SHP77 (cell line): ENCODE data around the gene KCND3.

Experiments used
- DNase-seq, 2 experiments: peaks; one replicate each; lab custom pipeline; 2025; lab: John Stamatoyannopoulos, UW

KCND3 gene

DNA sequence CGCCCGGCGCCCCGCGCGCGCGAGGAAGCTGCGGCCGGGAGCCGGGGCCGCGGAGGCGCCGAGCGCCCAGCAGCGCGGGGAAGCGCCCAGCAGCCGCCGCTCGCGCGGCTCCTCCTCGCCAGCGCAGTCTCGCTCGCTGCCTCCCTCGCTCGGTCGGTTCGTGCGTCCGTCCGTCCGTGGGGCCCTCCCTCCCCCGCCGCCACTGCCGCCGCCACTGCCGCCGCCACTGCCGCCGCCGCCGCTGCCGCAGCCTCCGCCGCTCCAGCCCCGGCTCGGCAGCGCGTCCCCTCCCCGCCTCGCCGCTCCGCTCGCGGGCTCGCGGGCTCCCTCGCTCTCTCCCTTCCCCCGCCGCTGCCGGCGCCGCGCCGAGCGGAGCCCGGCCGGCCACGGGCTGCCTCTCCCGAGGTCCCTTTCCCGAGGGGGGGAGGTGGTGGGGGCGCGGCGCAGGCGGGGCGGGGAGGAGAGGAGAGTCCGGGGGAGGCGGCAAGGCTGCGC, at the start of gene KCND3:
KCND3 (minus strand) TSS at position 138 of the 495 bp plus-strand sequence.
- DNase-seq, result peak in 1 of 2 experiments; percentile 46

- no peak for DNase-seq
Measured at GRCh38 chr1:112034277-112034676, 44.8 kb upstream of the KCND3 start.

DNA sequence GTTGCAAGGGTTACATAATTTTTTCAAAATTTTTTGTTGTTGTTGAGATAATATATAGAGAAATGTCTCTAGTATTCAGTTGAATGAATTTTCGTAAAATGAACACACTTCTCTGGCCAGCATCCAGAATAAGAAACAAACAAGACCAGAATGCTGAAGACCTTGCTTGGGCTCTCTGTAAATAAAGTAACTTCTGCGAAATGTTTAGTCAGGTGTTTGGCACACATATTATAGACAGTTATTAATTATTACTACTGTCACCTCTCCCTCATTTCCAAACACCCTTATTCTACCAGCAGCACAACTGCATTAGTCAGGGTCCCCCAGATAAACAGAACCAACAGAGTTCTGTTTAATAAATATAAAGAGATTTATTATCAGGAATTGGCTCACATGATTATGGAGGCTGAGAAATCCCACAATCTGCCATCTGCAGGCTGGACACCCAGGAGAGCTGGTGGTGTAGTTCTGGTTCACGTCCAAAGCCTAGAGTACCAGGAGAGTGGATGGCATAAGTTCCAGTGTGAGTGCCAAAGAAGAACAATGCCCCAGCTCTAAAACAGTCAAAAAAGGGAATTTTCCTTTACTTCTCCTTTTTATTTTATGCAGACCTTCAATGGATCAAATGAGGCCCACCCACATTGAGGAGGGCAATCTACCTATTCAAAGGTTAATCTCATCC, 44.1 kb upstream of the KCND3 start:
- DNase-seq, result no peak

GRCh38 chr1:112030157-112030556, 40.7 kb upstream of the KCND3 start:
- no peak for DNase-seq

- DNase-seq, result no peak
Measured at GRCh38 chr1:112027696-112028095, 38.2 kb upstream of the KCND3 start.

GRCh38 chr1:112026501-112026900, 37.0 kb upstream of the KCND3 start:
- no peak for DNase-seq

DNA sequence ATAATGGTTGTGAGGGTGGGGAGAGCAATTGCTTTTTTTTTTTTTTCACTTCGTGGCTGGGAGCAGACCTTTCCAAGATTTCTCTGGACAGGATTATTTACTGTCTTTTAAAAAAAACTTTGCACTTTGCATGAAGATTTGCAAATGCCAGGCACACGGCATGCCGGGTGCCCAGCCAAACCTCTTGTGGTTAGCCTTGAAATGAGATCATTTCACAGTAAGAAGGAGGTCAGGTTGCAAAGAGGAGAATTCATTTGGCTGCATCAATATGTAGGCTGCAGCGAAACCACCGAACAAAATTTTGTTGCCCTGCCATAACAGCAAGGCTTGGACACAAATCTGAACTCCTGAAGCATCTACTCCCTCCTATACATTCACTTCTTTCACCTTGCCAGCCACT, 36.5 kb upstream of the KCND3 start:
- DNase-seq, result no peak

GRCh38 chr1:112021263-112021662, 31.8 kb upstream of the KCND3 start:
- no peak for DNase-seq

- DNase-seq, result no peak
Measured at GRCh38 chr1:112017183-112017582, 27.7 kb upstream of the KCND3 start.

- no peak for DNase-seq
Measured at GRCh38 chr1:112012823-112013222, 23.4 kb upstream of the KCND3 start.

GRCh38 chr1:112011202-112011601, 21.7 kb upstream of the KCND3 start:
- no peak for DNase-seq

GRCh38 chr1:112007169-112007568, 17.7 kb upstream of the KCND3 start:
- no peak for DNase-seq

DNA sequence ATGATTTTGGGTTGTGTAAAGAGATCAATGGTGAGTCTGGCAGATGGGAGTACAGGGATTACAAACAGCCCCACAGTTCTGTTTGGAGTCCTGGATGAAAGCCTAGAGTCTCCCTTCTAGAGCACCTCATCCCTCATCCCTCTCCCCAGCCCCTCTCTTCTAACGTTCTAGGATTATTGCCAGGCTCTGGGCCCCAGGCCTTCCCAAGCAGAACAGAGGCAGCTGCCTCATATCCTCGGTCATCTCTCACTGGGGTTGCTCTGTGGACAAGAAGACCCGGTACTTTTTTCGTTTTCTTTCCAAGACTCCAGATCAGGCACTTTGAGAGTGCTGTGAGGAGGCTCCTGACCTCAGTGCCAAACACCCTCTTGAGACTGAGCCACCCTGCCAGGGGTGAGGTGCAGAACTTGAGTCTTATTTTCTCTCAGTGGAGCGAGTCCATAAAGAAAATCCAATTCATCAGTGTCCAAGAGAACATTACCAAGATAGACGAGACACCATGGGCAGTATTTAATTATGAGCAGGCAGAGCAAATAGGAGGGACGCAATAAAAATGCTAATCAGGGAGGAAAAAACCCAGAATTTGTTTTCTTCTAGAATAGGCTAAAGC, 17.1 kb upstream of the KCND3 start:
- DNase-seq, result no peak

DNA sequence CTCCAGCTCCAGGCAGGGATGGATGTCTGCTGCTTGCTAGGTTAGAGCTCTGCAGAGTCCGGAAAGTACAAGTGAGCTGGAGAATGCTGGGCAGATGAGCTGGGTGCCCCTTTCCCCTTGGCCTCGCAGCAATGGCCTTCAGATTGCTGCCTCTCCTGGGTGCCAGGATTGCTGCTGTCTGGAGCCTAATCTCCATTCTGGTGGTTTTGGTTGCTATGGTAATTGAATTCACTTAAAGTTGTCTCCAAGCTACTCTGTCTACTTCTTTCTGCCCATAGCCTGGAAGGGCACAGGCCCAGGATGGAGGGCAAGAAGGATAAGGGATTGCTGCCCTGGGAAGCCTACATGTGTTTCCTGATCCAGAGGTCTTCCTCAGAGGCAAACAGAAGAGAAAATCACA, 14.6 kb upstream of the KCND3 start:
- DNase-seq, result no peak

GRCh38 chr1:112002514-112002913, 13.0 kb upstream of the KCND3 start:
- no peak for DNase-seq

DNA sequence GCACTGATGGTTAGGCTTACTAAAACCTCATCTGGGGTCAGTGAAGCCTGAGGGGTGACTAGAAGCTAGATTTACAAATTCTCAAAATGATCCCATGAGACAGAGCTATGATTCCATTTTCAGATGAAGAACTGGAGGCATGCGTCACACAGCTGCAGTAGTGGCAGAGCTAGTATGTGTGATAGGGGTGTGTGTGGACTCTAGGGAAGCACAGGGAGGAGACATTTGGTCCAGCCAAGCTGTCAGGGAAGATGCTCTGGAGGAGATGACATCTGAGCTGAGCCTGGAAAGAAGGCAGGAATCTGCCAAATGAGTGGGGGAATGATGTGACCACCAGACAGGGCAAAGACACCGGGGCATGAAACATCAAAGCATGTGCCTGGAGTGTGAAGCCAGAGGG, 12.0 kb upstream of the KCND3 start:
- no peak for DNase-seq

DNA sequence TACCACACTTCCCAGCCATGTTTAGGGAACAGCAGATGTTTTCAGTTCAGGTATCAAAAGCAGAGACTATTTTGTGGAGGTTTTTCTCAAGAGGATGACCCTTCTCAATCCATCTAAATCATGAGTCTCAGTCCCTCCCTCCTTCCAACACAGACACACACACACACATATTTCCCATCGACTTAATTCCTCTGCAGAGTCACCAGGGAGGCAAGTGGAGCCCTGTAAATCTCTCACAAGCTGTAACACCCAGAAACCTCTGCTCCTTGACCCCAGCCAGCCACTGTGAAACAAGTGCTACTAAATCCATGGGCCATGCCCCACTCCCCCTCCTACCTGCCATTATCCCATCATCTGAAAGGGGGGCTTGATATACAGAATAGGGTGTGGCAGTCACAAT, 10.6 kb upstream of the KCND3 start:
- no peak for DNase-seq

DNA sequence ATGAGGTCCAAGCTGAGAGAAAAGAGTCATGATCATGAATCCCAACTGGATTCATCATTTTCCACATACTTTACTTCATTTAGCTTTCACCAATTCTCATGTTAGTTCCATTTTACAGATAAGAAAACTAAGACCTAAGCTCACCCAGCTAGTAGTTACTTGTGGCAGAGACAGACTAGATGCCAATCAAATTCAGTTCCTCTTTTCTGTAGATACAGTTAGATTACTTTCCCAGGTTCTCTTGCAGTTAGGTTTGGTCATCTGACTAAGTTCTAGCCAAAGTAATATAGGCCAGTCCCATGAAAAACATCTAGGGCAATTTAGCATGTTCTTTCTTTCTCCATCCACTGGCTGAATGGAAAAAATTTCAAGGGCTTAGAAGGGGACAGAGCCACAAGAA, 8.9 kb upstream of the KCND3 start:
- DNase-seq, result no peak

- DNase-seq, result peak; percentile 31 to 41
Measured at GRCh38 chr1:111992476-111992875, 3.0 kb upstream of the KCND3 start.

DNA sequence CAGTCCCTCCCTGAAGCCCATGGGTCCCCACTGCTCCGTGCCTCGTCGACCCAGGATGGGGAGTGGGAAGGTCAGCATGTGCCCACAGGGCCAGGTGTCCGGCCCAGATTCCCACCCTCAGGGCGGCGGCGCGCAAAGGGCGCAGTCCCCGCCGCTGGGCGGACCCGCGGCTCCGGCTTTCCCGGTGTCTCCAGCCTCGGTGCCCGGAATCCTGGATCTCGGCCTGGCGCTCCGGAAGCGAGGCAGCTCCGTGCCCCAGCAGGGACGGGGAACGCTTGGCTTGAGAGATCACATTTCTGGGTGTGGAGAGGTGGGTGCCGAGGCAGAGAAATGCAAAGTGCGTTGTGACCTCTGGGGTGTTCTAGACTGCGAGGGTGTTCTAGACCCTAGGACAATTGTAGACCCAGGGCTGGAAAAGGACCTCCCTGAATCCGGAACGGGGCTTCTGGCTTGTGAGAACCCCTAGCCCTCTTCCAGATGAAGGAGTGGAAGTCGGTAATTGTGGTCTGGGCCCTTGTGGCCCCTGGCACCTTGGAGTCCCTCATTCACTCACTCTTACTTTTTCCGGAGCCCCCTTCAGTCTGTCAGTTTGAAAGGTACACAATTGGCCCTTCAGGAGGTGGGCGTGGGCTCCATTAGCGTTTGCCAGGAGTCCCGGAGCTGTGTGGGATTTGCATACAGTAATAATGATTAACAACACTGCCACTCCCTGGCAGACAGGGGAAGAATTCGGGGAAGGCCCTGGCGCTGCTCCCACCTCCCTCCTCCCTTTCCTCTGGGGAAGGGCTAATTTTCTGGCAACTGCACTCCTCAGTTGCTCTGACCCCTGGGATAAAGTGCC, 1.6 kb upstream of the KCND3 start:
- DNase-seq, result peak; percentile 79 to 86

- DNase-seq, result no peak
Measured at GRCh38 chr1:111990026-111990877, 784 bp upstream of the KCND3 start.
